ENCODE results near the gene CGB3. TPM values are rescaled to one million over a fixed set of nuclear protein-coding genes. Genes with fewer than 3 reads are reported as not detected.
A peak's percentile ranks its signal among the peaks of the same experiment; 100 is the strongest.
"Not testable (repeated sequence)": the region's sequence is repeated elsewhere in the genome, so short reads cannot be mapped to it uniquely, and the experiment has no call there.

CGB3 gene
- total RNA-seq, 1 experiment from 2014 or later: 1.7 TPM

- DNase-seq (ENCODE audit: low read depth): not testable (repeated sequence)
Measured at GRCh38 chr19:49042666-49043065, 18.5 kb upstream of the CGB3 start.

GRCh38 chr19:49042177-49042576, 18.0 kb upstream of the CGB3 start:
- DNase-seq (ENCODE audit: low read depth): peak; percentile 74

DNA sequence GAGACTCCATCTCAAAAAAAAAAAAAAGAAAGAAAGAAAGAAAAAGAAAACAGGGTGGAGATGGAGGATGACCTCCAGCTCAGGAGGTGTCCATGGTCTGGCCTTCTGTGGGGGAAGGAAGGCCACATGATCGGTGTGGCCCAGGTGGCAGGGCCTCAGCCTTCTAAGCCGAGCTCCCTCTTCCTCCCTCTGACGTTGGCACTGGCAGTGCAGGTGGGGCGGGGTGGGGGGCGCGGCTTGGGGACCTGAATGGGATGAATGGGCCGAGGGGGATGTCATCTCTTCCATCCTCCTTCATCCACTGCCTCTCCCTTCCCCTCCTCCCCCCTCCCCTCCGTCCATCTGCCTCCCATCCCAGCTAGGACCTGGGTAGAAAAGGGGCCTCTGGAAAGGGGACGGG, 15.6 kb upstream of the CGB3 start:
- DNase-seq (ENCODE audit: low read depth): not testable (repeated sequence)

- peak; percentile 80 for DNase-seq (ENCODE audit: low read depth)
Measured at GRCh38 chr19:49038557-49039276, 14.6 kb upstream of the CGB3 start.

DNA sequence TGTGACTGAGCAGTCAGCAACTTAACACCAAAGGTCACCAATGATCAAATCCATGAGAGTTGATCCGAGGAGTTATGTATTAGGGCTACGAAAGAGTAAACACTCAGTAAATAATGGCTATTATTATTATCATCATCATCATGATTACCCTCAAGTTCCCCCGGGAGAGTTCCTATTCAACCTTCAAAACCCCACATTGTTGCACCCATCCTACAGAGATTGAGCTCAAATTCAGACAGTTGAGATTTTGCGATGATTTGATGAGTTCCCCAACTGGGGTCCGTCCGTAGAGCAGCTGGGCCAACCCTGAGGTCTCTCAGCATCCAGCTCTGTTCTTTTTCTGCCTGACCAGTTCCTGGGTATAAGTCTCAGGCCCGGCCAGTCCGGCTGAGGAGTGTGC, 14.0 kb upstream of the CGB3 start:
- DNase-seq (ENCODE audit: low read depth): not testable (repeated sequence)

- not testable (repeated sequence) for DNase-seq (ENCODE audit: low read depth)
Measured at GRCh38 chr19:49036815-49037214, 12.7 kb upstream of the CGB3 start, which contains the start of gene CGB1. Gene CGB1 (minus strand): TSS chr19:49036895. CDS start chr19:49036711, 184 bp downstream.

DNA sequence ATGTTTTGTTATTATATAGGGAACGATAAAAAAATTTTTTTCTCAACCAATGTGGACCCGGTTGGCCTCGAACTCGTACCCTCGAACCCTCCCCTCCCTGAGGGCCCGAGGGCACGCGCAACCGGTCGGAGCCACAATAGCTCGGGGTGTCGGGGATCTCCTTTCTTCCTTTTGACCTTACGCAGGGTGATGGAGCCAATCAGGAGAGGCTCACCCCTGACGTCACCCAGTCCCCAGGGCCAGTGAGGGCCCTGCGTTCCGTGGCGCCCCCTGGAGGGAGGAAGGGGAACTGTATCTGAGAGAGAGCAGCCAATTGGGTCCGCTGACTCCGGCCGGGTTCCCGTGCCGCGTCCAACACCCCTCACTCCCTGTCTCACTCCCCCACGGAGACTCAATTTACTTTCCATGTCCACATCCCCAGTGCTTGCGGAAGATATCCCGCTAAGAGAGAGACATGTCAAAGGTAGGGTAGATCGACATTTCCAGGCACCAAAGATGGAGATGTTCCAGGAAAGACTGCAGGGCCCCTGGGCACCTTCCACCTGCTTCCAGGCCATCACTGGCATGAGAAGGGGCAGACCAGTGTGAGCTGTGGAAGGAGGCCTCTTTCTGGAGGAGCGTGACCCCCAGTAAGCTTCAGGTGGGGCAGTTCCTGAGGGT, 7.6 kb upstream of the CGB3 start, which contains the start of gene CGB2:
Gene CGB2 (plus strand): TSS at position 249 of the 660 bp plus-strand sequence. CDS start 206 bp downstream, at position 455.
- not testable (repeated sequence) for DNase-seq (ENCODE audit: low read depth)

DNA sequence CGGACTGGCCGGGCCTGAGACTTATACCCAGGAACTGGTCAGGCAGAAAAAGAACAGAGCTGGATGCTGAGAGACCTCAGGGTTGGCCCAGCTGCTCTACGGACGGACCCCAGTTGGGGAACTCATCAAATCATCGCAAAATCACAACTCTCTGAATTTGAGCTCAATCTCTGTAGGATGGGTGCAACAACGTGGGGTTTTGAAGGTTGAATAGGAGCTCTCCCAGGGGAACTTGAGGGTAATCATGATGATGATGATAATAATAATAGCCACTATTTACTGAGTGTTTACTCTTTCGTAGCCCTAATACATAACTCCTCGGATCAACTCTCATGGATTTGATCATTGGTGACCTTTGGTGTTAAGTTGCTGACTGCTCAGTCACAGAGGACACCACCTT, 6.2 kb upstream of the CGB3 start:
- DNase-seq (ENCODE audit: low read depth): not testable (repeated sequence)

DNA sequence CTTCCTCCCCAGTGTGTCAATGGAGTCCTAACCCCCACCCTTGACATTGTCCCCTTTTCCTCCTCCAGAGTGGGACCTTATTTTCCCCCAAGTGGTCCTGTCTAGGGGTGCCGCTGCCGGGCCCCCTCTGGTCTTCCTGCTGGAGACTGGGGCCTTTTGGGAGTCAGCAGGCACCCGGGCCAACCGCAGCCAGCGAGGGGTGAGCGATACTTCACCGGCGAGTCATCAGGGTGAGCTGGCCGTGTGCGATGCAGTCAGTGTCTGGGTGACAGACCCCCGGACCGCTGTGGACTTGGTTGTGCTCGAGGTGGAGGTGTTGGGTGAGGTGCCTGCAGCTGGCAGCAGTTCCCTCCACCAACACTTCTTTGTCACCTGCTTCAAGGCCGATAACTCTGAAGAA, 5.6 kb upstream of the CGB3 start:
- peak; percentile 62 for DNase-seq (ENCODE audit: low read depth)

DNA sequence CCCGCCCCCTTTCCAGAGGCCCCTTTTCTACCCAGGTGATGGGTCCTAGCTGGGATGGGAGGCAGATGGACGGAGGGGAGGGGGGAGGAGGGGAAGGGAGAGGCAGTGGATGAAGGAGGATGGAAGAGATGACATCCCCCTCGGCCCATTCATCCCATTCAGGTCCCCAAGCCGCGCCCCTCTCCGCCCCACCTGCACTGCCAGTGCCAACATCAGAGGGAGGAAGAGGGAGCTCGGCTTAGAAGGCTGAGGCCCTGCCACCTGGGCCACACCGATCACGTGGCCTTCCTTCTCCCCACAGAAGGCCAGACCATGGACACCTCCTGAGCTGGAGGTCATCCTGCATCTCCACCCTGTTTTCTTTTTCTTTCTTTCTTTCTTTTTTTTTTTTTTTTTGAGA, 4.6 kb upstream of the CGB3 start:
- DNase-seq (ENCODE audit: low read depth): not testable (repeated sequence)

DNA sequence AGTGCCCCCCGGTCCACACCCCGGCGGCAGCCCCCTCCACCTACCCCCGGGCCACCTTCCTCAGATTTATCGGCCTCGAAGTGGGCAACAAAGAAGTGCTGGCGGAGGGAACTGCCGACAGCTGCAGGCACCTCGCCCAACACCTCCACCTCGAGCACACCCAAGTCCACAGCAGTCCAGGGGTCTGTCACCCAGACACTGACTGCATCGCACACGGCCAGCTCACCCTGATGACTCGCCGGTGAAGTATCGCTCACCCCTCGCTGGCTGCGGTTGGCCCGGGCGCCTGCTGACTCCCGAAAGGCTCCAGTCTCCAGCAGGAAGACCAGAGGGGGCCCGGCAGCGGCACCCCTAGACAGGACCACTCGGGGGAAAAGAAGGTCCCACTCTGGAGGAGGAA, 1.5 kb upstream of the CGB3 start:
- DNase-seq (ENCODE audit: low read depth): peak; percentile 45

GRCh38 chr19:49025088-49025487, 955 bp upstream of the CGB3 start:
- not testable (repeated sequence) for DNase-seq (ENCODE audit: low read depth)

DNA sequence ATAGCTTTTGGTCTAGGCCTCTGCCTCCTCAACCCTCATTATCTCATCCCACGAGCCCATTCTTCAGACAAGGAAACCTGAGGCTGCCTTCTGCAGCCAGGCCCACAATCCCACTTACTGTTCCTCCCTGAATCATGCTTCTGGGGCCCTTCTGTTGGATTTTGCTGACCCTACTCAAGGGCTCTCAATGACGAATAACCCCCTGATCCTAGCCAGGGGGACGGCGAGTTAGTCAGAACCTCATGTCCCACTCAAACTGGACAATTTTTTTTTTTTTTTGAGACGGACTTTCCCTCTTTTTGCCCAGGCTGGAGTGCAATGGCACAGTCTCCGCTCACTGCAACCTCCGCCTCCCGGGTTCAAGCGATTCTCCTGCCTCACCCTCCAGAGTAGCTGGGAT, 2.0 kb downstream of the CGB3 start:
- DNase-seq (ENCODE audit: low read depth): no peak

DNA sequence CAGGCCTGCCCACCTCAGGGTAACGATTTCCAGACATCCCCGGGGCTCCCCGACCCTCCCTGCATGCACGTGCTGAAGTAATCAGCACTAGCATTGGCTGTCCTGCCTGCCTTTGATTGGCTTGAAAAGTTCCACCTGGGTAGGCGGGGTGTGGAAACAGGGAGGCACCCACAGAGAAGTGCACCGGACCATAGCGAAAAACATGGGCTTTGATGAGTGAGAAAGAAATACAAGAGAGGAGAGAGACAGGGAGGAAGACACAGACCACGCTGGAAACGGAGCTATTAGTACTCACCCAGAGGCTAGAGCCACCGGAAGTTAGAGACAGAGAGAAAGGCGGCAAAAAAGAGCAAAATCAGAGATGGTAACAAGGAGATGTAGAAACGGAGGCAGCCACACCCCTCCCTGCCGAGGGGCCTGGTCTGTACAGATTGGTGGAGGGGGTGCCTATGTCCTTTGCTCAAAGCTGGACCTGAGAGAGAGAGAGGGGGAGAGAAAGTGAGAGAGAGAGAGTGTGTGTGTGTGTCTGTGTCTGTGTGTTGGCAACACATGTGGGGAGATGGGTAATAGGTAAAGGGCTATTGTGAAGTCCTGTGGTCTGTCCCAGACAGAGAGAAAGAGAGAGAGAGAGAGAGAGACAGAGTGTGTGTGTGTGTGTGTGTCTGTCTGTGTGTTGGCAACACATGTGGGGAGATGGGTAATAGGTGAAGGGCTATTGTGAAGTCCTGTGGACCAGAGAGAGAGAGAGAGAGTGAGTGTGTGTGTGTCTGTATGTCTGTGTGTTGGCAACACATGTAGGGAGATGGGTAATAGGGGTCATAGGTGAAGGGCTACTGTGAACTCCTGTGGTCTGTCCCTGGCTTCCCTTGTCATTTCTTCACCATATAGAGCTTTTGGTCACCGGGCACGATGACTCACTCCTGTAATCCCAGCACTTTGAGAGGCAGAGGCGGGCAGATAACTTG, 2.9 kb downstream of the CGB3 start:
- DNase-seq (ENCODE audit: low read depth): peak; percentile 88

DNA sequence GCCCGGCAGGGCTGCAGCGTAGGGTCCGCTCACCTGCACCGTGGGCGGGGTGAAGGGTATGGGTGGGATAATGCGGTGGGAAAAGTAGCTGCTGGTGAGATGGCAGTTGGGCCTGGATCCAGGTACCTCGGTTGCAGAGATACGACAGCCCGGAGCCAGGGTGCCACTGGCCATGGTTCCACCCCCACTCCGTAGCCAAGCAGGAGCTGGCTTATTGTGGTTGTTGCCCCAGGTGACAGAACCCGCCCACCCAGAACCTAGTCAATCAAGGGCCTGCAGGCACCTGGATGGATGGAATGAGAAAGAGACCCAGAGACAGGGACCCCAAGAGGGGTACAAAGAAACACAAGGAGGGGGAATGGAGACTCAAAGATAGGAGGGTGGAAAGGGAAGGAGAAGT, 3.8 kb downstream of the CGB3 start:
- no peak for DNase-seq (ENCODE audit: low read depth)

DNA sequence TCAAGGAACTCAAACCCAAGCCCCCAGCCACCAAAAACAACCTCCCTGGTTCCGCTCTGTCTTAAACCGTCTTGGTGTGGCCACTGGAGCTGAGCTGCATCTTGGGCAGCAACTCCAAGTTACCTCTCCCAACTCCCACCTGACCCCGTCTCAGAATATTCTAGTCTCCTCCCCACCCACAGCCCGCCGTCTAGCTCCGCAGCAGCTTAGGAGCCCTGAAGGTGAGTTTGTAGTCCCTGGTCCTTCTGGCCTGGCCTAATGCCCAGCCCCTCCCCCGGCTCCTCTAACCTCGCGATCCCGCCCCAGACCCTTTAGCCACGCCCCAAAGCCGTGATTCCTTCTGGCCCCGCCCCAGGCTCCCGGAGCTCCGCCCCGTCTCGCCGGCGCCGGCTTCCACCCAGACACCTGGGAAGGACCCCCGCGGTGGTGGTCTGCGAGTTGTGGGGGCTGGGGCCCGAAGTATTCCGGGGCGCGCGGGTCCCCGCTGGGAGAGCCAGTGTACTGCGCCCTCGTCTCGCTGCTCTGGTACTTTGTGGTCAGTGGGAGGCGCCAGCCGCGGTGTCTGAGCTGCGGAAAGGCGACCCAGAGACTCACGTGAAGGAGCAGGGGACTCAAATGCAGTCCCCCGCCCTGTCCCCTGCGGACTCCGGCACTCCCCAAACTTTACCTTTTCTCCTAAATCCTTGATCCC, 4.7 kb downstream of the CGB3 start:
- DNase-seq (ENCODE audit: low read depth): peak; percentile 25

DNA sequence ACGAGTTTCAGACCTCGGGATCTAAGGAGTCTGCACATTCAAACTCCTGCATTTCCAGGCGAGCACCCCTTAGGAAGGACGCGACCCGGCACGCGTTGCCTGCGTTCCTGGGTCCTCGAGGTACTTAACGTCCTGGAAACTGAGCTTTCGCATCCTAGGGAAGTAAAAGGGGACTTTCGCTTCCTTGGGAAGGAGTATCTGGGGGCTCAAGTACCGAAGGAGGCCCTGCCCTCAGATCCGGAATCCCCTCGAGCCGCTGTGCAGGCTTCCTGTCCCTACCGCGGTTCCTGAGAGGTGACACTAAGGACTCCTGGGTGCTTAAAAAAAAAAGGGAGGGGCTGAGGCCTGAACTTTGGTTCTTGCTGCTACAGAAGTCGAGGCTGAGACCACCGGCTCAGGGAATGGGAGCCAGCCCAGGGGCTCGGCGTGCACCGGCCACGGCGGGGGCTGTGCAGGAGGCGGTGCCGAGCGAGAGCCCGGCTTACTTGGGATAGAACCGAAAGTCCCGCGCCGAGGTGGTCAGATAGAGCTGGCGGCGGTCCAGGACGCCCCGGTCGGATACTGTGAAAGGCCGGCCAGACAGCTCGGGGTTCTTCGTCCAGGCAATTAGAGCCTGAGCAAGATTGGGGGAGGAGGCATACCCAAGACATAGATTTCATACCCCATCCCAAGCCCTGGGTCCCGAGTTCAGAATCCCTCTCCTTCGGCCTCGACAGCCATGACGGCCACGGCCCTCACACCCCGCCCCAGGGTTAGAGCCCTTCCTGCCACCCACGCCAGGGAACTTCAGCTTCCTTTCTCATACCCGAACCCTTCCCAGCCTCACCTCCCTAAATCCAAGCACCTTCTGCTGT, 5.5 kb downstream of the CGB3 start:
- DNase-seq (ENCODE audit: low read depth): not testable (repeated sequence)

- DNase-seq (ENCODE audit: low read depth): peak; percentile 68
Measured at GRCh38 chr19:49017666-49018351, 6.3 kb downstream of the CGB3 start.

GRCh38 chr19:49017041-49017665, 7.0 kb downstream of the CGB3 start, which contains the start of gene LHB:
Gene LHB (minus strand): TSS chr19:49017091. CDS start chr19:49017081, 10 bp downstream.
- DNase-seq (ENCODE audit: low read depth): no peak
